Suppressor macrophage treated with lipopolysaccharide for 1 hour (primary cell): ENCODE measurements around the gene HOXC5.
A peak's percentile ranks its signal among the peaks of the same experiment; 100 is the strongest.

Source experiments
- DNase-seq, 3 donors: peaks; one replicate each; pipeline ENCODE4 v3.0.0-alpha.2; 2020 to 2022

Gene HOXC5

DNA sequence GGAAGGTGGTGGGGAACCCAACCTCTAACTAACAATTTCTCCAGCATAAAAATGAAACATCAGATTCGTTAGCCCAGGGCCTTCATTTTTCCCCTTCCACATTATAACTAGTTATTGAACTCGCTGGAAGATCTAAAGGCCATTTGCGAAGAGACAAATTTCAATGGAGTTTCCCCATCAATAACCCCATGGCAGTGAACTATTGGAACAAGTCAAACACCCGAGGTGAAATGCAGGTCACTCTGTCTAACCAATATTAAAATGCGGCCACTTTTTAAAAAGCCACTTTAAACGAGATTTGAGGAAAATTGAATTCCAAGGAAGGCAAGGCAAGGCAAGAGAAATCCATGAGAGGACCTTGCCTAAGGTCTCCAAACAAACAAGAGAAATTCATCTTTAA, 16.3 kb downstream of the HOXC5 start:
- no peak for DNase-seq

DNA sequence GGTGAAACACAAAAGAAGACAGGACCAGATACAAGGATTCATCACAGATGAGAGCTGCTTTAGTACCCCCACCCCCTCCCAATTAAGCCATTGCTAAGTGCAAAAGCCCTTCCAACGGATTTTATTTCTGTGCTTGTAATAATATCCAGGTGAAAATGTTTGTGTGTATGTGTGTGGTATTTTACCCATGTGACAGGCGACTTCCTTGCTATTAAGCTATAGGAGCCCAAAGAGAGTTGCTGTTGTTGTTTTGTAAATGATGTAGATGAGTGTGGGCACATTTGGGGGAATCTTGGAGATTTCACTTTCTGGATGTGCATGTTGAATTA, 17.6 kb downstream of the HOXC5 start:
- DNase-seq: no peak

DNA sequence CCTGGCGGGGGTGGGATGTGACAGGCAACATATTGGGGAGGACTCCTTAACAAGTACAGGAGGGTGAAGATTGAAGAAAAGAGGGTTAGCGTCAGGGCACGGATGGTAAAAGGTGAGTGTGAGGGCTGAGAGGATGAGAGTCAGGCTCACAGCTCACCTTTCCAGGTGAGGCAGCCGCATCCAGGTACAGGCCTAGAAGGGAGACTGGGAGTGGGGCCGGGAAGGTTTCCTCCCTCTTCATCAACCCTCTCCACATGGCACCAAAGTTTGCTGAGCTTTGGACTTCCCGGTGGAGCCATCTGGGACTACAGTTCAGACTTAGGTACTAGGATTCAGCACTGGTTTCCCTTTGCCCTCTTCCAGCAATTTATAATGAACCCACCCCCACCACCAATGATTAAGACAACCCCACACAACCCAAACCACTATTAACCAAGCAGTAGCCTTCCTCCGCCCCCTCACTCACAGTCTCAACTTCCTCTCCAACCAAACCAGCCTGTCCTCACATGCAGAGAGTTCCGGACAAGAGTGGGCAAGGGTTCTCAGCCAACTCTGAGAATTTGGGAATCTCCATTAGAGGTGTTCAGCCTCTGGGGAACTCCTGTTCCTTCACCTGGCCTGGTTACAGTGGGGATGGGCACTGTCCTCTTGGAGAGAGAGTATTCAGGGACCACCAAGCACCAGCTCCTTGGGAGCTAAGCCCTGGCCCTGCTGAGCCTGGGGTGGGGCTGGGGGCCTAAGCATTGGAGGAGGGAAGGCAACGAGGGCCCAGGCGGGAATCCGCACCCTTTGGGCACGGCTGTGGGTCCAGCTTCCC, 18.4 kb downstream of the HOXC5 start:
- DNase-seq: peak; percentile 30 to 48 (median 39)

- no peak for DNase-seq
These were observed 19.1 kb downstream of the HOXC5 start for GRCh38 chr12:54051874-54052437.

- no peak for DNase-seq
These were observed 19.7 kb downstream of the HOXC5 start for GRCh38 chr12:54052438-54053002.

DNA sequence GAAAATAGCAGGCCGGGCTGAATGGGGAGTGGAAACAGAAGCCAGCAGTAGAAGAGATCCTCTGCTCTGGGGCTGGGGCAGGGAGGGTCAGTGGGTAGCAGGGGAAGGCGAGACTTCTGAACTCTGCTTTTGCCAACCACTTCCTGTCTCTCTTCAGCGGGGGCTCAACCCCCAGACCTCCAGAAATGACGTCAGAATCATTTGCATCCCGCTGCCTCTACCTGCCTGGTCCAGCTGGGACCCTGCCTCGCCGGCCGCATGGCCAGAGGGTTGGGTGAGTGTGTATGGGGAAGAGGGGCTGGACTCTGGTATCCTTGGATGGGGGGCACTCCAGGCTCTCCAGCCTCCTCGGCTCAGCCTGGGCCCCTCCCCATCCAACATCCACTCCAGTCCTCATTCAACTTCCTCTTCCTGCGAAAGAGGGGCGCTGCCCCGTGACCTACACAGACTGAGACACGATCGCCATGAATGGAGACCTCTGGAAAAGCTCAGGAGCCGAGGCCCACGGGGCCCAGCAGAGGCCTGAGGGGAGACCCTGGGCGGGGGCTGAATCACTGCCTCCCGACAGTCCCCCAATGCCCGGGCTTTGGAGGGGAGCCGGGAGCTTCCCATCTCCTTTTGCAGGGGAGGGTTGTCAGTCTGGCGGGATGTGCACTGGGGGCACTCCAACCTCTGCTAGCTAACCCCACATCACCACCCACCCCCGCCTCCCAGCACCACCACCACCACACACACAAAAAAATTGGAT, 20.3 kb downstream of the HOXC5 start:
- no peak for DNase-seq

- DNase-seq: no peak
These were observed 21.2 kb downstream of the HOXC5 start, which contains the start of gene HOXC4 for GRCh38 chr12:54053751-54054741. HOXC4 (plus strand) TSS chr12:54053835; CDS start chr12:54053923, 88 bp downstream.

GRCh38 chr12:54054742-54055194, 21.9 kb downstream of the HOXC5 start:
- DNase-seq: no peak

DNA sequence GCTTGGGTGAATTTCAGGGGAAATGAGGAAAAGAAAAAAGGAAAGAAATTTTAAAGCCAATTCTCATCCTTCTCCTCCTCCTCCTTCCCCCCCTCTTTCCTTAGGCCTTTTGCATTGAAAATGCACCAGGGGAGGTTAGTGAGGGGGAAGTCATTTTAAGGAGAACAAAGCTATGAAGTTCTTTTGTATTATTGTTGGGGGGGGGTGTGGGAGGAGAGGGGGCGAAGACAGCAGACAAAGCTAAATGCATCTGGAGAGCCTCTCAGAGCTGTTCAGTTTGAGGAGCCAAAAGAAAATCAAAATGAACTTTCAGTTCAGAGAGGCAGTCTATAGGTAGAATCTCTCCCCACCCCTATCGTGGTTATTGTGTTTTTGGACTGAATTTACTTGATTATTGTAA, 22.7 kb downstream of the HOXC5 start:
- DNase-seq: no peak

GRCh38 chr12:54056110-54056509, 23.3 kb downstream of the HOXC5 start:
- DNase-seq: no peak

- DNase-seq: no peak
These were observed 25.4 kb downstream of the HOXC5 start for GRCh38 chr12:54058128-54058768.

- DNase-seq: no peak
These were observed 26.8 kb downstream of the HOXC5 start for GRCh38 chr12:54059668-54060067.

GRCh38 chr12:54060174-54060974, 27.5 kb downstream of the HOXC5 start:
- DNase-seq: no peak

- peak in 1 of 3 donors; percentile 13 for DNase-seq
These were observed 28.3 kb downstream of the HOXC5 start for GRCh38 chr12:54060975-54061778.

- peak in 1 of 3 donors; percentile 9 for DNase-seq
These were observed 32.8 kb downstream of the HOXC5 start for GRCh38 chr12:54065677-54066076.

DNA sequence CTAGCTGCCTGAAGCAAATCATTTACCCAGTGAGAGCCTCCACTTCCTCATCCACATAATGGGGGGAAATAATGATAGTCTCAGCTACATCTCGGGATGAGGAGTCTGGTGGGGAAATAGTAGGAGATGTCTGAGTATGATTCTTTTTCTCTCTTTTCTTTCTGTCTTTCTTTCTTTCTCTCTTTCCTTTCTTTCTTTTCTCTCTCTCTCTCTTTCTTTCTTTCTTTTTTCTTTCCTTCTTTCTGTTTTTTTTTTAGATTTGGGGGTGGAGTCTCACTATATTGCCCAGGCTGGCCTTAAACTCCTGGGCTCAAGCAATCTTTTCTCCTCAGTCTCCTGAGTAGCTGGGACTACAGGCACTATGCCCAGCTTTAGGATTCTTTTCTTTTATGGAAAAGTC, 33.6 kb downstream of the HOXC5 start:
- no peak for DNase-seq

DNA sequence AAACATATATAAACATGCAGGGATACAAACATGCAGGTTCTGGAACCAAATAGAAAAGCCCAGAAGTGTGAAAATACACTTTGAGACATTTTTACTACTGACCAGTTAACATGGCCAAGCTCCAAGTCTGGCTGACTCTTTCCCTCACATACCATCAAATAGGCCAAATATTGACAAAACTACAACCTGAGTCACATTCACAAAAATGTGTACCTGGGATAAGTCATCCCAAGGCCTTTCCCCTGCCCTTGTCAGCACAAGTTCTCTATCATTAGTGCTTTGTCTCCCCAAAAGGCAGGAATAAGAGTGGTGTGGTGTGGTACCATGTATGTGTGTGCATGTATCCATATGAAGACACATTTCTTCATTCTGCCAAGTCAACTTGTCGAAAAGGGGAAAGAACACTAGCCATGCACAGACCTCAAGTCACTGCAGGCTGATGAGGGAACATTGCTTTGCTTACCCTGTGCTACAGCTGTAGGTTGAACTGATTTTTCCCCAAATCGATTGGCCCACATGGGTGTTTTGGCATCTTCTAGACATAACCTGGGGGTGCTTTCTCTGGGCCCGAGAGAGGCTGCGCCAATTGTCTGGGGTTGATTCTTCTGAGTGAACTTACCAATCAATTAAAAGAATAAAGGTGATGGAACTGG, 35.7 kb downstream of the HOXC5 start:
- peak in 1 of 3 donors; percentile 14 for DNase-seq

DNA sequence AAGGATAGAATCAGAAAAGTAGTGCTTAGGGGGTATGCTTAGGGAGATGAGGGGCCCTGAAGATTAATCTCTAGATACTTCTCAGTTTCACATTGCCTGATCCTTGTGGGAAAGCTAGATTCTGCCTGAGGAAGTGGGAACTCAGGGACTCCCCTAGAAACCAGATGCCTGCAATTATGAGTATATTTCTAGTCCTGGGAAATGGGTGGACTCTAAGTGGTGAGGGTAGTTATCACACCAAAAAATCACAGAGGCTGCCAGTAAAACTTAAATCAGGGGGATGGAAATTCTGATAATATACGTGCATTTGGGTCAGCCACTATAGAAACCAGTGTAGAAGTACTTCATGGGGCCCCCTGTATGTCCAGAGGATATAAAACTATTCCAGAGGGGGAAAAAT, 39.1 kb downstream of the HOXC5 start:
- DNase-seq: no peak

DNA sequence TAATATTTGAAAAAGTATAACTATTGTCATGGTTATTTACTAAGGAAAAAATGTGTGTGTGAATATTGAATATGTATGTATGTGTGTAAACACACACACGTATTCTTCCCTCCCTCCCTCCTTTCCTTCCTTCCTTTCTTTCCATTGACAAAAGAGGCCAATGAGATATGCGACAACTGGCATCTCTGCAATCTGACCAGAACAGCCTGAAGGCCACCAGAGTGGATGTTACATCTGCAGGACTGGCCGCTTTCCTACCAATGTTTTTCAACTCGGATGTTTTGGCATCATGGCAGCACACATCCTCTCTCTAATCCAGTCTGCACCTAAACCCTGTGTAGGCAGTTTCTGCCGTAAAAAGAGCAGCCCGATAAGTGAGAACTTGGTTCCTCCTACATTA, 41.5 kb downstream of the HOXC5 start:
- DNase-seq: peak in 1 of 3 donors; percentile 14
